ENCODE data around the gene GABARAPL1.

GRCh38 chr12:10220398-10221077, 7.9 kb downstream of the GABARAPL1 start:
- TF ChIP-seq CTCF (IDR thresholded peaks at IDR 0.05) (no peak), POLR2A (IDR thresholded peaks at IDR 0.05) (no peak)

Measured in Peyer's patch (tissue), 4 donors.